22Rv1 (cell line): ENCODE measurements around the gene ENO2.

Experiments used
- CTCF ChIP-seq: fragments of 450-650 bp; IDR thresholded peaks from 2 replicates; pipeline ENCODE4 v1.5.1; 2017; ENCODE audit warnings: mild to moderate bottlenecking
- ZFX ChIP-seq: fragments of 450-650 bp; IDR thresholded peaks from 2 replicates; pipeline ENCODE4 v1.6.1; 2017; ENCODE audit warnings: antibody characterized with exemption, borderline replicate concordance

- TF ChIP-seq CTCF = peak; percentile 100
- TF ChIP-seq ZFX = no peak
Observed at GRCh38 chr12:6965026-6965661, 50.8 kb downstream of the ENO2 start.
